ENCODE results near the gene MARK3.

- TF ChIP-seq CTCF (IDR thresholded peaks at IDR 0.05), result no peak
- TF ChIP-seq POLR2A (IDR thresholded peaks at IDR 0.05), result no peak
These were observed 132.0 kb downstream of the MARK3 start for GRCh38 chr14:103517174-103517566.
